ENCODE measurements around the gene KHDC4. TPM values are rescaled to one million over a fixed set of nuclear protein-coding genes. Genes with fewer than 3 reads are reported as not detected.

Gene KHDC4
- total and polyA plus RNA-seq, 9 of the 15 experiments (the other 6 are each of a cell fraction or from before 2014, with no cell fraction given), result 12.1 to 185 (median 65.6) TPM

DNA sequence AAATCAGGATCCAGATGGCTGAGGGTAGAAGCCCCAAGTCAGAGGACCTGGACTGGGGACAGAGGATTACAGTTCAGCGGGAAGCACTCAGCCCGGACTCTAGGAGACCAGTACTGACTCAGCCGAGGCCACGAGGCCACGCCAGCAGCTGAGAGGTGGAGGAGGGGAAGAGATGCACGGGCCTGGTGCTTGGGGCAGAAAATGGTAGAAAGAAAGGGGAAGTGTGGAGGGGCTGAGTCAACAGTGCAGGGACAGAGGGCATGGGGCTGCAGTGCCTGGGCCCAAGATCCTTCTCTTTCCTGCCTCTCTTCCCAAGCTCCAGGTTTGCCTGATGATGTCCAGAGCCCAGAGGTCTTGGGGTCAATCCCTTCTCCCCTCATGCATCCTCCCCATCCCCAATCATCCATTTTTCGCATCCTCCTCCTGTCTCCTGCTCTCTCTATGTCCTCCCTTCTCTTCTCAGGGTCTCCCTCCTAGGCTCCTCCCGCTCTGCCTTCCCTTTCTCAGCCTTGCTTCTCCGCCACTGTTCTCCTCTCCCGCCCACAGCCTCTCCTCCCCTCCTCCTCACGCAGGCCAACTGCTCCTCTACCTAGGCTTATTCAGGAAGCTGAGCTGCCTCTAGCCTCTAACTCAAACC is 36.4 kb upstream of the KHDC4 start (continued):
- TF ChIP-seq, protein P1, sequence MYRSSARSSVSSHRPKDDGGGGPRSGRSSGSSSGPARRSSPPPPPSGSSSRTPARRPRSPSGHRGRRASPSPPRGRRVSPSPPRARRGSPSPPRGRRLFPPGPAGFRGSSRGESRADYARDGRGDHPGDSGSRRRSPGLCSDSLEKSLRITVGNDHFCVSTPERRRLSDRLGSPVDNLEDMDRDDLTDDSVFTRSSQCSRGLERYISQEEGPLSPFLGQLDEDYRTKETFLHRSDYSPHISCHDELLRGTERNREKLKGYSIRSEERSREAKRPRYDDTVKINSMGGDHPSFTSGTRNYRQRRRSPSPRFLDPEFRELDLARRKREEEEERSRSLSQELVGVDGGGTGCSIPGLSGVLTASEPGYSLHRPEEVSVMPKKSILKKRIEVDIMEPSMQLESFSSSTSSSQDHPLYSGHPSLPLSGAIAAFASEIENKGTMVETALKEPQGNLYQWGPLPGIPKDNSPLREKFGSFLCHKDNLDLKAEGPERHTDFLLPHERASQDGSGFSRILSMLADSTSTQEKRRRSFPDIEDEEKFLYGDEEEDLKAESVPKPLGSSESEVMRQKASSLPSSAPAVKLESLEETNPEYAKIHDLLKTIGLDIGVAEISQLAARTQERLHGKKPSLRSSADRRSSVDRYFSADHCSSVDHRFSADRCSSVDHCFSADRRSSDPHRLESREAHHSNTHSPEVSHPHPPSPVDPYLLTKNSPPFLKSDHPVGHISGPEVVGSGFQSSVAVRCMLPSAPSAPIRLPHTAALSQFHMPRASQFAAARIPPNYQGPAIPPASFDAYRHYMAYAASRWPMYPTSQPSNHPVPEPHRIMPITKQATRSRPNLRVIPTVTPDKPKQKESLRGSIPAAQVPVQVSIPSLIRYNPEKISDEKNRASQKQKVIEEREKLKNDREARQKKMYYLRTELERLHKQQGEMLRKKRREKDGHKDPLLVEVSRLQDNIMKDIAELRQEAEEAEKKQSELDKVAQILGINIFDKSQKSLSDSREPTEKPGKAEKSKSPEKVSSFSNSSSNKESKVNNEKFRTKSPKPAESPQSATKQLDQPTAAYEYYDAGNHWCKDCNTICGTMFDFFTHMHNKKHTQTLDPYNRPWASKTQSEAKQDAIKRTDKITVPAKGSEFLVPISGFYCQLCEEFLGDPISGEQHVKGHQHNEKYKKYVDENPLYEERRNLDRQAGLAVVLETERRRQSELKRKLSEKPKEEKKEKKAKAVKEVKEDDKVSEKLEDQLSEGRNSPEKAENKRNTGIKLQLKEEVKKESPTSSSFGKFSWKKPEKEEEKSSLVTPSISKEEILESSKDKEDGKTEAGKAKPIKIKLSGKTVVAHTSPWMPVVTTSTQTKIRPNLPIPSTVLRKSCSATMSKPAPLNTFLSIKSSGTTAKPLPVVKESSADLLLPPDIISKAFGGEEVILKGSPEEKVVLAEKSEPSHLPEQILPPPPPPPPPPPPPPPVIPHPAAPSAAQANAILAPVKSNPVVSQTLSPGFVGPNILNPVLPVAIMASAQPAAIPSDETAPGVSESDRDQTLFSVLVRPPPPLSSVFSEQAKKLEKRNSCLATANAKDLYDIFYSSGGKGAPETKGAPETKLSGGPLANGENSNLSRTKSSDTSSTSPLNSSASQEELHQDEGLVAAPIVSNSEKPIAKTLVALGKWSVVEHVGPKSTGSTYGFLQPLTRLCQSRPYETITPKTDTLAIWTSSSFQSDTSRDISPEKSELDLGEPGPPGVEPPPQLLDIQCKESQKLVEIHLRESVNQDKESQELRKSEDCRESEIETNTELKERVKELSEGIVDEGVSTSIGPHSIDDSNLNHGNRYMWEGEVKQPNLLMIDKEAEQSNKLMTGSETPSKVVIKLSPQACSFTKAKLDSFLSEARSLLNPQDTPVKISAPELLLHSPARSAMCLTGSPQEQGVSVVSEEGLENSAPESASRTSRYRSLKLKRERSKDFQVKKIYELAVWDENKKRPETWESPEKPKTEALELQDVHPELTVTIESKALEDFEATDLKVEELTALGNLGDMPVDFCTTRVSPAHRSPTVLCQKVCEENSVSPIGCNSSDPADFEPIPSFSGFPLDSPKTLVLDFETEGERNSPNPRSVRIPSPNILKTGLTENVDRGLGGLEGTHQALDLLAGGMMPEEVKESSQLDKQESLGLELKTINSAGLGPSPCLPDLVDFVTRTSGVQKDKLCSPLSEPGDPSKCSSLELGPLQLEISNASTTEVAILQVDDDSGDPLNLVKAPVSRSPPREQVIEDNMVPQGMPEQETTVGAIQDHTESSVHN (IDR thresholded peaks at IDR 0.05; ENCODE audit: borderline replicate concordance in 1 of 2, low read depth in 1 of 2), result peak in 1 of 2 experiments; percentile 87; a peak in 2 of 4 replicates
- TF ChIP-seq ZC3H8 (IDR thresholded peaks at IDR 0.05) (no peak), ZBED1 (IDR thresholded peaks at IDR 0.05) (peak; percentile 32; the same call in 1 of the 2 replicates), ZNF644 (tag; IDR thresholded peaks at IDR 0.05; ENCODE audit: low read depth) (no peak), CHD4 (IDR thresholded peaks at IDR 0.05; ENCODE audit: insufficient read depth, insufficient replicate concordance, low read depth, low read length, poor library complexity, severe bottlenecking) (no peak), GMEB1 (CRISPR knock-in tag; IDR thresholded peaks at IDR 0.05) (no peak), KDM1A (IDR thresholded peaks at IDR 0.05) (peak in 1 of 2 experiments; percentile 38; a peak in 1 of 4 replicates), NFE2 (IDR thresholded peaks at IDR 0.05; ENCODE audit: low read depth) (peak; percentile 39; the same call in 1 of the 2 replicates), MXI1 (IDR thresholded peaks at IDR 0.05; ENCODE audit: low read depth, low read length) (no peak), AFF1 (IDR thresholded peaks at IDR 0.05; ENCODE audit: low read depth in 1 of 2, partially characterized antibody in 2 of 2) (peak in 1 of 2 experiments; percentile 62), CREM (IDR thresholded peaks at IDR 0.05; ENCODE audit: low read depth) (peak; percentile 58; the same call in 1 of the 2 replicates), BRF1 (IDR thresholded peaks at IDR 0.05; ENCODE audit: borderline replicate concordance, extremely low read depth, insufficient read length) (no peak), POLR2G (IDR thresholded peaks at IDR 0.05; ENCODE audit: low read depth, low read length) (peak; percentile 43; the same call in 1 of the 2 replicates), TRIM28 (IDR thresholded peaks at IDR 0.05) (peak; percentile 36; the same call in 1 of the 2 replicates)

Data from K562 (cell line).